ENCODE data around the gene FOSB.
A peak's percentile ranks its signal among the peaks of the same experiment; 100 is the strongest.

Gene FOSB

DNA sequence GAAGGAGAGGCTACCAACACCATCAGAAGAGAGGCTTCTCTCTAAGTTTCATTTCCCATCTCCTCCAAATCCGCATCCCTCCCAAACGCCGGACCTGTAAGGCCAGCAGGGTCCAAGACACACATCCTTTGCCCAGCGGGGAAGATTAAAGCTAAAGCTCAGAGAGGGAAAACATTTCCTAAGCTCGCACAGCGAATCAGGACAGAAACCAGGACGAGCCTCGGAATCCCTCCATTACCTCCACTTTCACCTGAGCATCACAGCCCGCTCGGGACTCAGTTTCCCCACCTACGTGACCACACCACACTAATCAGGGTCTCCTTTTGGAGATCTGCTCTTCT is 711 bp upstream of the FOSB start:
- DNase-seq (ENCODE audit: low read depth in 2 of 3, low spot score in 2 of 3), result no peak

- no peak for DNase-seq (ENCODE audit: low read depth in 2 of 3, low spot score in 2 of 3)
Measured at GRCh38 chr19:45468159-45468651, 409 bp downstream of the FOSB start.

DNA sequence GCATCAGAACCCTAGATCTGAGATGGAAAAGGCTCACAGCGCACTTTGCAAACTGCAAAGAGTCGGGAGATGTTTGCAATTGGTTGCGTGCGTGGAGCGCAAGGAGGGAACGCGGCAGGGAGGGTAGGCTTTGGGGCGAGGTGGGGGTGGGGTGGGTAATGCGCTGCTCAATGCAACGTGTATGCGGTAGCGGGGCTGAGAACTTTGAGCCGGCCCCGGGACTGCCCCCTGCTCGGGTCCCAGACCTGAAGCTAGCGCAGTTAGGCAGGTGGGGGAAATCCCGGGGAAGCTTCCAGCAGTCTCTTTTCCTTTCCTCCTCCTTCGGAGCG is 971 bp downstream of the FOSB start:
- no peak for DNase-seq (ENCODE audit: low read depth in 2 of 3, low spot score in 2 of 3)

GRCh38 chr19:45469132-45469944 is 1.5 kb downstream of the FOSB start:
- peak; percentile 83 to 92 (median 91) for DNase-seq (ENCODE audit: low read depth in 2 of 3, low spot score in 2 of 3)

DNA sequence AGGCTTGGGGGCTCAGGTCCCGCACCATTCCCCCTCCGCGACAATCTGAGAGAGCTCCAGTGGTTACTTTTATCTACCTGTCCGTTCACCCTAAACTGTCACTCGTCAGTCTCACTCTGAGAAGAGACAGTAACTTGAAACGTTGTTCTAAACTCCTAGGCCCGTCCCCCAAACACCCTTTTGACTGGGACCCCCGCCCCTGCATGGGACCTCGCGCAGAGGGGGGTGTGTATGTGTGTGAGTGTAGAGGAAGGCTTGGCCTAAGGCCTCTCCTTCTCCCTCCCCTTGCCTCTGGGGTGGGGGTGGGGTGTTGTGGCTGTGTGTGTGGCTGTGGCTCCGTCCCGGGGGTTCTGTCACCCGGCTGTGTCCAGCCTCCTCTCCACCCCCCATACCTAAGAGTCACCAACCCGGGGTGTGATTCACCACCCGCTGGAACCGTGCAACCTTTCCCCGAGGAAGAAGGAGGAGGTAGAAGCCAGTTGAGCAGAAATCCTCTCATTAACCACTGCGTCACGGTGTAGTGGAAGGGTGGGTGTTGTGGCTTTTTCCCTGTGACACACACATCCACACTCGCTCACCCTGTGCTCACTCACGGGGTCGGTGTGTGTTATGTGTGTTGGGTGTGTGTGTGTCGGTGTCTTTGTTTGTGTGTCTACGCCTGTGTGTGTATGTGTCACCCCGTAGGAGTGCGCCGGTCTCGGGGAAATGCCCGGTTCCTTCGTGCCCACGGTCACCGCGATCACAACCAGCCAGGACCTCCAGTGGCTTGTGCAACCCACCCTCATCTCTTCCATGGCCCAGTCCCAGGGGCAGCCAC is 2.4 kb downstream of the FOSB start:
- no peak for DNase-seq (ENCODE audit: low read depth in 2 of 3, low spot score in 2 of 3)

GRCh38 chr19:45470762-45471081 is 2.9 kb downstream of the FOSB start:
- DNase-seq (ENCODE audit: low read depth in 2 of 3, low spot score in 2 of 3), result no peak

GRCh38 chr19:45471111-45471930 is 3.5 kb downstream of the FOSB start:
- no peak for DNase-seq (ENCODE audit: low read depth in 2 of 3, low spot score in 2 of 3)

GRCh38 chr19:45471931-45472562 is 4.3 kb downstream of the FOSB start:
- no peak for DNase-seq (ENCODE audit: low read depth in 2 of 3, low spot score in 2 of 3)

- DNase-seq (ENCODE audit: low read depth in 2 of 3, low spot score in 2 of 3), result no peak
Measured at GRCh38 chr19:45472563-45473366, 5.0 kb downstream of the FOSB start.

DNA sequence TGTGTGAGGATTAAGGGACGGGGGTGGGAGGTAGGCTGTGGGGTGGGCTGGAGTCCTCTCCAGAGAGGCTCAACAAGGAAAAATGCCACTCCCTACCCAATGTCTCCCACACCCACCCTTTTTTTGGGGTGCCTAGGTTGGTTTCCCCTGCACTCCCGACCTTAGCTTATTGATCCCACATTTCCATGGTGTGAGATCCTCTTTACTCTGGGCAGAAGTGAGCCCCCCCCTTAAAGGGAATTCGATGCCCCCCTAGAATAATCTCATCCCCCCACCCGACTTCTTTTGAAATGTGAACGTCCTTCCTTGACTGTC is 5.5 kb downstream of the FOSB start:
- DNase-seq (ENCODE audit: low read depth in 2 of 3, low spot score in 2 of 3), result no peak

DNA sequence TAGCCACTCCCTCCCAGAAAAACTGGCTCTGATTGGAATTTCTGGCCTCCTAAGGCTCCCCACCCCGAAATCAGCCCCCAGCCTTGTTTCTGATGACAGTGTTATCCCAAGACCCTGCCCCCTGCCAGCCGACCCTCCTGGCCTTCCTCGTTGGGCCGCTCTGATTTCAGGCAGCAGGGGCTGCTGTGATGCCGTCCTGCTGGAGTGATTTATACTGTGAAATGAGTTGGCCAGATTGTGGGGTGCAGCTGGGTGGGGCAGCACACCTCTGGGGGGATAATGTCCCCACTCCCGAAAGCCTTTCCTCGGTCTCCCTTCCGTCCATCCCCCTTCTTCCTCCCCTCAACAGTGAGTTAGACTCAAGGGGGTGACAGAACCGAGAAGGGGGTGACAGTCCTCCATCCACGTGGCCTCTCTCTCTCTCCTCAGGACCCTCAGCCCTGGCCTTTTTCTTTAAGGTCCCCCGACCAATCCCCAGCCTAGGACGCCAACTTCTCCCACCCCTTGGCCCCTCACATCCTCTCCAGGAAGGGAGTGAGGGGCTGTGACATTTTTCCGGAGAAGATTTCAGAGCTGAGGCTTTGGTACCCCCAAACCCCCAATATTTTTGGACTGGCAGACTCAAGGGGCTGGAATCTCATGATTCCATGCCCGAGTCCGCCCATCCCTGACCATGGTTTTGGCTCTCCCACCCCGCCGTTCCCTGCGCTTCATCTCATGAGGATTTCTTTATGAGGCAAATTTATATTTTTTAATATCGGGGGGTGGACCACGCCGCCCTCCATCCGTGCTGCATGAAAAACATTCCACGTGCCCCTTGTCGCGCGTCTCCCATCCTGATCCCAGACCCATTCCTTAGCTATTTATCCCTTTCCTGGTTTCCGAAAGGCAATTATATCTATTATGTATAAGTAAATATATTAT is 6.1 kb downstream of the FOSB start:
- DNase-seq (ENCODE audit: low read depth in 2 of 3, low spot score in 2 of 3), result no peak

DNA sequence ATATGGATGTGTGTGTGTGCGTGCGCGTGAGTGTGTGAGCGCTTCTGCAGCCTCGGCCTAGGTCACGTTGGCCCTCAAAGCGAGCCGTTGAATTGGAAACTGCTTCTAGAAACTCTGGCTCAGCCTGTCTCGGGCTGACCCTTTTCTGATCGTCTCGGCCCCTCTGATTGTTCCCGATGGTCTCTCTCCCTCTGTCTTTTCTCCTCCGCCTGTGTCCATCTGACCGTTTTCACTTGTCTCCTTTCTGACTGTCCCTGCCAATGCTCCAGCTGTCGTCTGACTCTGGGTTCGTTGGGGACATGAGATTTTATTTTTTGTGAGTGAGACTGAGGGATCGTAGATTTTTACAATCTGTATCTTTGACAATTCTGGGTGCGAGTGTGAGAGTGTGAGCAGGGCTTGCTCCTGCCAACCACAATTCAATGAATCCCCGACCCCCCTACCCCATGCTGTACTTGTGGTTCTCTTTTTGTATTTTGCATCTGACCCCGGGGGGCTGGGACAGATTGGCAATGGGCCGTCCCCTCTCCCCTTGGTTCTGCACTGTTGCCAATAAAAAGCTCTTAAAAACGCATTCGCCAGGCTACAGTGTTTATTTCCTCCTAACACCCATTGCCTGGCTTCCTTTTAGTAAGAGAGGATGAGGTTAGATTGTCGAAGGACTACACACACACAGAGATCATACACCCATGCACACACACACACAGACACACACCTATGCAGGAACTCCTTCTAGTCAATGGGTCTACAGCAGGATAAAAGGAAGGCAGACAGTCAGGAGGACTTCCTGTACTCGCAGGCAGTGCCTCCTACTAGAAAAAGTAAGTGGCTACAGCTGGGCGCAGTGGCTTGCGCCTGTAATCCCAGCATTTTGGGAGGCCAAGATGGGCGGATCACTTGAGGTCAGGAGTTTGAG is 7.1 kb downstream of the FOSB start:
- no peak for DNase-seq (ENCODE audit: low read depth in 2 of 3, low spot score in 2 of 3)

DNA sequence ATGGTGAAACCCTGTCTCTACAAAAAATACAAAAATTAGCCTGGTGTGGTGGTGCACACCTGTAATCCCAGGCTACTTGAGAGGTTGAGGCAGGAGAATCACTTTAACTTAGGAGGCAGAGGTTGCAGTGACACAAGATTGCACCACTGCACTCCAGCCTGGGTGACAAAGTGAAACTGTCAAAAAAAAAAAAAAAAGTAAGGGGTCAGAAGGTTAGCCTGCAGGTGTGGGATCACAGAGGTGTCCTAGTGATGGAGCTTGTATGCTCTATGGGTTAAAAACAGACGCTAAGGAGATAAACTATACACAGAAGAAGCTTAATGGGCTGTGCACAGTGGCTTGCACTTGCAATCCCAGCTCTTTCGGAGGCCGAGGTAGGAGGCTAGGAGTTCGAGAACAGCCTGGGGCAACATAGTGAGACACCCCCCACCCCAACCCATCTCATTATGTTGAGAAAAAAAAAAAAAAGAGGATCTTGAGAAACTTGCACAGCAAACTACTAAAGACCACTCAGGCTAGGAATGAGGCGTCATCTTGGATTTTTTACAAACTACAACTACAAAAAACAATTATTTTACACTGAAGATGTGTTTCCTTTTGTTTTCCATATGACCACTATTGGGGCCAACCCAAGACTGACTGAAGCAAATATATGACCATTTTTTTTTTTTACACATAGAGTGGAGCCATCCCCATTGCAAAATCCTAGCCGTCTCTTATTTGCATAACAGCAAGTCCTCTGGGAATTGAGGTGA is 7.9 kb downstream of the FOSB start:
- DNase-seq (ENCODE audit: low read depth in 2 of 3, low spot score in 2 of 3), result no peak

DNA sequence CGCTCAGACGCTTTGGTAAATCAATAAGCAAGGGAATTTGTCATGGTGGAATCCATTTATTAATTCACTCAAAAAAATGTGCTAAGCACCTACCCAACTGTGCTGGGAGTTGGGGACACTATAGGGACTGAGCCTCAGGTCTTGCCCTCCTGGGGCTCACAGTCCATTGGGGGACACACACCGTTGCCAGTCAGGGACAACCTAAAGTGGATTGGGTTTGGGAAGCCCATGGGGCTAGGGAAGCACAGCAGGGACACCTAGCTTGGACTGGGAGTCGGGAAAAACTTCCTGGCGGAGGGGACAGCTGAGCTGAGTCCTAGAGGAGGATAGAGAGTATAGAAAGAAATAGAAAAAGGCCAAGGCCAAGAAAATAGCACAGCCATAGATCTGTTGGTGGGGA is 8.5 kb downstream of the FOSB start:
- DNase-seq (ENCODE audit: low read depth in 2 of 3, low spot score in 2 of 3), result no peak

DNA sequence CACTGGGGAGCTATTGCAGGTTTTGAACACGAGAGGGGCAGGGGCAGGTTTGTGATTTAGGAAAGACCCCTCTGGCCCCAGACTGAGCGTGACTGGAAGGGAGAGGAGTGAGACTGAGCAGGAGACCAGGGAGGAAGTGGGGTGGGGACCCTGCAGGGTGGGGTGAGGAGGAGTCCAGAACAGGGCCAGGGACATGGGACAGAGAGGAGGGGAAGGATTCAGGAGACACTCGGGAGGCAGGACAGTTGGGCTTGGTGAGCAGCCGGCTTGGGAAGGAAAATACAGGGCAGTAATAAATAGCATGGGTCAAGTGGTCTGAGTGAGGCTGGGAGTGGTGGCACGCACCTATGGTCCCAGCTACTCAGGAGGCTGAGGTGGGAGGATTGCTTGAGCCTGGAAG is 9.4 kb downstream of the FOSB start:
- DNase-seq (ENCODE audit: low read depth in 2 of 3, low spot score in 2 of 3), result no peak

DNA sequence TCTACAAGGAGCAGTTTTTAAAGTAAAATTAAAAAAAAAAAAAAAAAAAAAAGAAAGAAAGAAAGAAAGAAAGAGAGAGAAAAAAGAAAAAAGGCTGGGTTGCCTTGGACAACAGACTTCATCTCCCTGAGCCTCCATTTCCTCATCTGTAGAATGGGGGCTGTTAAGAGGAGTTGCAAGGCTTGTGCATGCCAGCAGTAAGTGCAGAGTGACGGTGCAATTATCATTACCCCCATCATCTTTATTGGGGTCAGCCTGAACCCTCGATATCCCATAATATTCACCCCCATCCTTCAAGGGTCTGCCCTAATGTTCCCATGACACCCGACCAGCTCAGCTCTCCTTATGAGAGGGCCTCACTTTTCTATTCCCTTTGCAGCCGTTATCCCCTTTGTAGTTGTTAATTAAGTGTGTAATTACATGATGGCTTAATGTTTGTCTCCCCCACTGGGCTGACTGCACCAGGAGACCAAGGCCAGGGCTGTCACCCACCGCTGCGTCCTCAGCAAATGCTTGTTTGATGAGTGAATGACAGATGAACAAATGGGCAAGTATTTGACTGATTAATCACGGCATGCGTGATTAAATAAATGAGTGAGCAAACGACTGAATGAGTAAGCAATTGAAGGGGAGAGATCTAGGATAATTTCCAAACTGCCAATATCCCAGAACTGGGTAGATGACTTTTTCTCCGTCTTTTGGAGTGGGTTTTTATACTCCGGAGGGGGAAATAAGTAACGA is 10.1 kb downstream of the FOSB start:
- DNase-seq (ENCODE audit: low read depth in 2 of 3, low spot score in 2 of 3), result no peak
